Neural cell (in vitro differentiated cells): ENCODE data around the gene DNER. TPM values are rescaled to one million over a fixed set of nuclear protein-coding genes. Genes with fewer than 3 reads are reported as not detected.

Experiments used
- H2AFZ ChIP-seq: fragments of 200-600, 300-800 bp; sonication (generic), shearing (Covaris generic); 2 replicates; pipeline ENCODE4 v1.6.0; 2014; ENCODE audit warnings: low read depth, mild to moderate bottlenecking, antibody characterized with exemption, low read length, moderate library complexity
- H3F3A ChIP-seq: fragments of 200-600 bp; shearing (Covaris generic); 2 replicates; pipeline ENCODE4 v1.6.1; 2016; ENCODE audit warnings: mild to moderate bottlenecking, moderate library complexity, mixed read lengths, antibody characterized with exemption, low read length; ENCODE audit not compliant: insufficient read depth, poor library complexity, severe bottlenecking
- H3K27ac ChIP-seq: fragments of 200-600, 300-800 bp; sonication (generic), shearing (Covaris generic); 2 replicates; pipeline ENCODE4 v1.5.1; 2014; ENCODE audit warnings: mild to moderate bottlenecking, low read length, moderate library complexity
- H3K27me3 ChIP-seq: fragments of 300-800, 200-600 bp; sonication (generic), shearing (Covaris generic); 2 replicates; pipeline ENCODE4 v1.6.0; 2014; ENCODE audit warnings: mild to moderate bottlenecking, low read depth, low read length, moderate library complexity; ENCODE audit not compliant: insufficient read depth
- H3K36me3 ChIP-seq: fragments of 300-800, 200-600 bp; sonication (generic), shearing (Covaris generic); 2 replicates; pipeline ENCODE4 v1.5.1; 2014; ENCODE audit warnings: mild to moderate bottlenecking, antibody characterized with exemption, low read length, moderate library complexity; ENCODE audit not compliant: insufficient read depth
- H3K4me2 ChIP-seq: fragments of 300-800, 200-600 bp; sonication (generic), shearing (Covaris generic); 2 replicates; pipeline ENCODE4 v1.6.0; 2014; ENCODE audit warnings: mild to moderate bottlenecking, low read length
- H3K4me3 ChIP-seq: fragments of 300-800, 200-600 bp; sonication (generic), shearing (Covaris generic); 2 replicates; pipeline ENCODE4 v1.5.1; 2014; ENCODE audit warnings: mild to moderate bottlenecking, low read length, moderate library complexity
- H3K79me2 ChIP-seq: fragments of 200-600 bp; shearing (Covaris generic); replicated peaks from 2 replicates; pipeline ENCODE4 v1.6.0; 2014; ENCODE audit warnings: mild to moderate bottlenecking, low read length, moderate library complexity; ENCODE audit not compliant: insufficient read depth
- H3K9ac ChIP-seq: fragments of 300-800, 200-600 bp; sonication (generic), shearing (Covaris generic); 2 replicates; pipeline ENCODE4 v1.6.1; 2016; ENCODE audit warnings: mild to moderate bottlenecking, low read length, mixed read lengths
- H3K9me2 ChIP-seq: fragments of 200-600 bp; shearing (Covaris generic); 2 replicates; pipeline ENCODE4 v1.6.1; 2016; ENCODE audit warnings: mild to moderate bottlenecking, low read length, mixed read lengths; ENCODE audit not compliant: insufficient read depth
- H3K9me3 ChIP-seq: fragments of 200-600, 300-800 bp; sonication (generic), shearing (Covaris generic); 2 replicates; pipeline ENCODE4 v1.6.1; 2016; ENCODE audit warnings: mild to moderate bottlenecking, mixed run types, low read length, moderate library complexity, mixed read lengths
- H4K20me1 ChIP-seq: fragments of 200-600 bp; shearing (Covaris generic); 2 replicates; pipeline ENCODE4 v1.6.1; 2016; ENCODE audit warnings: mild to moderate bottlenecking, mixed run types; ENCODE audit not compliant: insufficient read depth
- EP300 ChIP-seq: fragments of 450-650 bp; conservative IDR thresholded peaks from 2 replicates; pipeline ENCODE4 v1.6.1; 2014; ENCODE audit warnings: antibody characterized with exemption, mild to moderate bottlenecking, moderate library complexity; ENCODE audit not compliant: poor library complexity, severe bottlenecking
- EZH2 ChIP-seq: fragments of 200-600, 300-800 bp; shearing (Covaris generic), sonication (generic); IDR thresholded peaks from 2 replicates; pipeline ENCODE4 v1.6.1; 2014; ENCODE audit warnings: antibody characterized with exemption, low read length, borderline replicate concordance, mild to moderate bottlenecking; ENCODE audit not compliant: insufficient read depth, poor library complexity, severe bottlenecking
- MXI1 ChIP-seq: fragments of 450-650 bp; conservative IDR thresholded peaks from 2 replicates; pipeline ENCODE4 v1.6.1; 2014; ENCODE audit warnings: antibody characterized with exemption, mild to moderate bottlenecking; ENCODE audit not compliant: poor library complexity, severe bottlenecking
- POLR2AphosphoS5 ChIP-seq: IDR thresholded peaks from 2 replicates; pipeline ENCODE4 v1.6.1; 2012
- RAD21 ChIP-seq: fragments of 450-650 bp; conservative IDR thresholded peaks from 2 replicates; pipeline ENCODE4 v1.6.1; 2014; ENCODE audit warnings: antibody characterized with exemption, mild to moderate bottlenecking, moderate library complexity
- SMC3 ChIP-seq: fragments of 450-650 bp; conservative IDR thresholded peaks from 2 replicates; pipeline ENCODE4 v1.6.1; 2014; ENCODE audit warnings: antibody characterized with exemption, mild to moderate bottlenecking, moderate library complexity; ENCODE audit not compliant: poor library complexity
- TAF1 ChIP-seq: IDR thresholded peaks from 2 replicates; pipeline ENCODE4 v1.6.1; 2012; ENCODE audit warnings: low read depth
- polyA plus RNA-seq: library from polyadenylated mRNA; depleted of rRNA; stranded (reverse); fragments of >200 nt; gene quantifications from 2 replicates; pipeline ENCODE4 v1.2.3, GENCODE V29; 2014
- TF ChIP-seq, protein P1 (sequence below): IDR thresholded peaks from 2 replicates; pipeline ENCODE4 v1.6.1; 2012; ENCODE audit warnings: borderline replicate concordance
- TF ChIP-seq, protein P2 (sequence below): fragments of 450-650 bp; IDR thresholded peaks from 2 replicates; pipeline ENCODE4 v1.5.1; 2014; ENCODE audit warnings: antibody characterized with exemption, mild to moderate bottlenecking, moderate library complexity; ENCODE audit not compliant: poor library complexity, severe bottlenecking

DNER gene
- polyA plus RNA-seq, 1 donor from 2014 or later: 310 TPM

DNA sequence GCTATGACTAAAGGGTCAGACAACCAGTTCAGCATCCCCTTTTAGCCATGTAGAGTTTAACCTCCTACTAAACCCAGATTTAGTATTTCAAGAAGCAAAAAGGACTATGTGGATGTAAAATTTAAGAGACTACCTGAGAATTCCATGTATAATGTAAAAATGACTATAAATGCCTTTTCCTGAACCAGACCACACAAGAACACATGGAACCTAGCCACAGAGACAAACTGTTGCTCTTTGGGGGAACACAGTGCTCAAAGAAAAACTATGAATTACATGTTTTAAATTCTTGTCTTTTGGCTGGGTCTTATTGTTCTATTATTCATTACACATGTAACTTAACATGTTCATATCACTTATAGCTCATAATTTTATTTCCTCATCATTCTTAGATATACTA, 192.8 kb downstream of the DNER start:
- H3K4me3 ChIP-seq: no peak overlapping the region
- no peak for TF ChIP-seq POLR2AphosphoS5
- TF ChIP-seq, protein P1, sequence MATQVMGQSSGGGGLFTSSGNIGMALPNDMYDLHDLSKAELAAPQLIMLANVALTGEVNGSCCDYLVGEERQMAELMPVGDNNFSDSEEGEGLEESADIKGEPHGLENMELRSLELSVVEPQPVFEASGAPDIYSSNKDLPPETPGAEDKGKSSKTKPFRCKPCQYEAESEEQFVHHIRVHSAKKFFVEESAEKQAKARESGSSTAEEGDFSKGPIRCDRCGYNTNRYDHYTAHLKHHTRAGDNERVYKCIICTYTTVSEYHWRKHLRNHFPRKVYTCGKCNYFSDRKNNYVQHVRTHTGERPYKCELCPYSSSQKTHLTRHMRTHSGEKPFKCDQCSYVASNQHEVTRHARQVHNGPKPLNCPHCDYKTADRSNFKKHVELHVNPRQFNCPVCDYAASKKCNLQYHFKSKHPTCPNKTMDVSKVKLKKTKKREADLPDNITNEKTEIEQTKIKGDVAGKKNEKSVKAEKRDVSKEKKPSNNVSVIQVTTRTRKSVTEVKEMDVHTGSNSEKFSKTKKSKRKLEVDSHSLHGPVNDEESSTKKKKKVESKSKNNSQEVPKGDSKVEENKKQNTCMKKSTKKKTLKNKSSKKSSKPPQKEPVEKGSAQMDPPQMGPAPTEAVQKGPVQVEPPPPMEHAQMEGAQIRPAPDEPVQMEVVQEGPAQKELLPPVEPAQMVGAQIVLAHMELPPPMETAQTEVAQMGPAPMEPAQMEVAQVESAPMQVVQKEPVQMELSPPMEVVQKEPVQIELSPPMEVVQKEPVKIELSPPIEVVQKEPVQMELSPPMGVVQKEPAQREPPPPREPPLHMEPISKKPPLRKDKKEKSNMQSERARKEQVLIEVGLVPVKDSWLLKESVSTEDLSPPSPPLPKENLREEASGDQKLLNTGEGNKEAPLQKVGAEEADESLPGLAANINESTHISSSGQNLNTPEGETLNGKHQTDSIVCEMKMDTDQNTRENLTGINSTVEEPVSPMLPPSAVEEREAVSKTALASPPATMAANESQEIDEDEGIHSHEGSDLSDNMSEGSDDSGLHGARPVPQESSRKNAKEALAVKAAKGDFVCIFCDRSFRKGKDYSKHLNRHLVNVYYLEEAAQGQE: no peak
- TF ChIP-seq EZH2: no peak
- no peak for TF ChIP-seq TAF1
- no peak for TF ChIP-seq RAD21
- TF ChIP-seq, protein P2, sequence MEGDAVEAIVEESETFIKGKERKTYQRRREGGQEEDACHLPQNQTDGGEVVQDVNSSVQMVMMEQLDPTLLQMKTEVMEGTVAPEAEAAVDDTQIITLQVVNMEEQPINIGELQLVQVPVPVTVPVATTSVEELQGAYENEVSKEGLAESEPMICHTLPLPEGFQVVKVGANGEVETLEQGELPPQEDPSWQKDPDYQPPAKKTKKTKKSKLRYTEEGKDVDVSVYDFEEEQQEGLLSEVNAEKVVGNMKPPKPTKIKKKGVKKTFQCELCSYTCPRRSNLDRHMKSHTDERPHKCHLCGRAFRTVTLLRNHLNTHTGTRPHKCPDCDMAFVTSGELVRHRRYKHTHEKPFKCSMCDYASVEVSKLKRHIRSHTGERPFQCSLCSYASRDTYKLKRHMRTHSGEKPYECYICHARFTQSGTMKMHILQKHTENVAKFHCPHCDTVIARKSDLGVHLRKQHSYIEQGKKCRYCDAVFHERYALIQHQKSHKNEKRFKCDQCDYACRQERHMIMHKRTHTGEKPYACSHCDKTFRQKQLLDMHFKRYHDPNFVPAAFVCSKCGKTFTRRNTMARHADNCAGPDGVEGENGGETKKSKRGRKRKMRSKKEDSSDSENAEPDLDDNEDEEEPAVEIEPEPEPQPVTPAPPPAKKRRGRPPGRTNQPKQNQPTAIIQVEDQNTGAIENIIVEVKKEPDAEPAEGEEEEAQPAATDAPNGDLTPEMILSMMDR: no peak
- TF ChIP-seq SMC3: no peak
- TF ChIP-seq MXI1: no peak
- TF ChIP-seq EP300: no peak
- H3K36me3 ChIP-seq: no peaks in the 10 kb centered on the region
- no peaks in the 10 kb centered on the region for H3K79me2 ChIP-seq
- no peak overlapping the region for H2AFZ ChIP-seq
- H3K9me3 ChIP-seq: no peaks in the 10 kb centered on the region
- no peaks in the 10 kb centered on the region for H3F3A ChIP-seq
- H4K20me1 ChIP-seq: no peaks in the 10 kb centered on the region
- H3K27me3 ChIP-seq: no peaks in the 10 kb centered on the region
- no peak overlapping the region for H3K27ac ChIP-seq
- H3K4me2 ChIP-seq: no peak overlapping the region
- H3K9ac ChIP-seq: no peak overlapping the region
- H3K9me2 ChIP-seq: no peaks in the 10 kb centered on the region

DNA sequence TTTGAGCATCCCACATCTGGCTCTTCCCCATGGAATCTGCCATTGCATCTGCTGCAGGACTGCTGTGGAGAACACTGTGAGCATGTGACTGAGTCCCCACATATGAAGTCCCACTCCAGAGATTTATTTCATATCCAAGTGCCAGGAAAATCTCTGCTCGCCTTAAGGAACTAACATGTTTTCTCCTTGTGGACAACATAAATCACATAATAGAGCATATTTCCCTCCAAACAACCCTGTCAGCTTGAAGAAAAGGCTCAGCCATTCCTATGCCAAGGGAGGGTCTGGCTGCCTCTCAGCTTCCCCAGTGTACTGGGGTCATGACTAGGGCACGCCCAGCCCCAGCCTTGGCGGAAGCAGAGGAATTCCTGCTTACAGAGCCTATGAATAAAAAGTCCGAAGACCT, 193.7 kb downstream of the DNER start:
- Histone ChIP-seq H3F3A (no peaks in the 10 kb centered on the region), H3K27me3 (no peaks in the 10 kb centered on the region), H4K20me1 (no peaks in the 10 kb centered on the region), H3K4me2 (no peak overlapping the region), H3K79me2 (no peaks in the 10 kb centered on the region), H3K36me3 (no peaks in the 10 kb centered on the region), H3K9me2 (no peaks in the 10 kb centered on the region), H3K4me3 (no peak overlapping the region), H3K27ac (no peak overlapping the region), H3K9ac (no peak overlapping the region), H2AFZ (no peak overlapping the region), H3K9me3 (no peaks in the 10 kb centered on the region)
- TF ChIP-seq, protein P1: no peak
- TF ChIP-seq SMC3 (no peak), EZH2 (no peak), POLR2AphosphoS5 (no peak), TAF1 (no peak), MXI1 (no peak), EP300 (no peak), RAD21 (no peak)
- TF ChIP-seq, protein P2: no peak
